HCT116 (cell line): ENCODE measurements around the gene RNF186. TPM values are rescaled to one million over a fixed set of nuclear protein-coding genes. Genes with fewer than 3 reads are reported as not detected.

ENCODE experiments used
- ATAC-seq: fragments of 200-7000 bp; cut with Tn5 transposase; 2 replicates; pipeline ENCODE4 v1.9.1; 2020; ENCODE audit warnings: mild to moderate bottlenecking, moderate library complexity
- BruUV-seq: library from RNA; stranded (reverse); fragments of 400-500 nt; replicated peaks from 2 replicates; lab custom pipeline; 2021; lab: Mats Ljungman, UMichigan
- CTCF ChIA-PET: fragments of 300-600 bp; sonication (Branson Sonifier 250); formaldehyde crosslinking; loops from one replicate; lab custom pipeline; 2021; ENCODE audit warnings: antibody characterized with exemption; lab: Charles Lee
- POLR2A ChIA-PET: fragments of 300-600, 350-600 bp; sonication (Branson Sonifier 250); formaldehyde crosslinking; loops from one replicate; lab custom pipeline; 2021; ENCODE audit warnings: antibody characterized with exemption; lab: Charles Lee
- RAD21 ChIA-PET, 2 experiments: fragments of 300-600 bp; sonication (Branson Sonifier 250); formaldehyde crosslinking; loops; one replicate each; lab custom pipeline; 2023; ENCODE audit warnings: low total read pairs in 2 of 2; ENCODE audit not compliant: uncharacterized antibody in 2 of 2, unreplicated experiment in 2 of 2, low non-redundant PET in 1 of 2; lab: Charles Lee
- DNase-seq: peaks from one replicate; pipeline ENCODE4 v3.0.0-alpha.2; 2010; ENCODE audit warnings: low read depth, low spot score
- H2AFZ ChIP-seq: fragments of 200-600 bp; shearing (Covaris generic), sonication (generic); 2 replicates; pipeline ENCODE4 v1.6.1; 2017; ENCODE audit warnings: low read depth, mixed run types, mixed read lengths, antibody characterized with exemption, low read length; ENCODE audit not compliant: poor library complexity, severe bottlenecking
- H3K27ac ChIP-seq: 2 replicates; pipeline ENCODE4 v1.5.1; 2012; ENCODE audit warnings: low read depth, low read length
- H3K27me3 ChIP-seq: fragments of 200-600 bp; sonication (generic); 2 replicates; pipeline ENCODE4 v1.6.1; 2016; ENCODE audit warnings: mixed run types, low read length, mixed read lengths; ENCODE audit not compliant: insufficient read depth
- H3K36me3 ChIP-seq, 2 experiments: fragments of 200-500 bp in 1 of 2; fragments of 200-600 bp in 1 of 2; sonication (Bioruptor generic) in 1 of 2; sonication (generic) in 1 of 2; 2 replicates each; pipeline versions ENCODE4 v1.5.1 to v1.6.1; 2014 to 2016; ENCODE audit warnings: low read length in 2 of 2, inconsistent platforms in 1 of 2, mixed read lengths in 1 of 2, mixed run types in 1 of 2; ENCODE audit not compliant: insufficient read depth in 2 of 2, control insufficient read depth in 1 of 2
- H3K4me1 ChIP-seq, 2 experiments: fragments of 200-600 bp in 1 of 2; sonication (generic) in 1 of 2; 2 replicates each; pipeline versions ENCODE4 v1.5.1 to v1.6.1; 2012 to 2017; ENCODE audit warnings: low read length in 2 of 2, inconsistent platforms in 1 of 2, mild to moderate bottlenecking in 1 of 2, mixed read lengths in 1 of 2, mixed run types in 1 of 2, moderate library complexity in 1 of 2; ENCODE audit not compliant: insufficient read depth in 2 of 2, control insufficient read depth in 1 of 2
- H3K4me2 ChIP-seq: fragments of 200-600 bp; sonication (generic); 2 replicates; pipeline ENCODE4 v1.6.1; 2017; ENCODE audit warnings: mixed run types, low read length, mixed read lengths
- H3K4me3 ChIP-seq, 2 experiments: fragments of 200-600 bp in 1 of 2; sonication (generic) in 1 of 2; replicated peaks in 1 of 2; 2 replicates each; pipeline ENCODE4 v1.5.1; 2011 to 2016; ENCODE audit warnings: low read length in 2 of 2, control low read depth in 1 of 2, low read depth in 1 of 2, mild to moderate bottlenecking in 1 of 2, mixed read lengths in 1 of 2, mixed run types in 1 of 2
- H3K79me2 ChIP-seq: fragments of 200-600 bp; sonication (generic); 2 replicates; pipeline ENCODE4 v1.6.1; 2017; ENCODE audit warnings: mild to moderate bottlenecking, mixed run types, low read length, moderate library complexity, mixed read lengths; ENCODE audit not compliant: insufficient read depth
- H3K9ac ChIP-seq: fragments of 200-600 bp; sonication (generic); 2 replicates; pipeline ENCODE4 v1.6.1; 2016; ENCODE audit warnings: low read length, mixed read lengths
- H3K9me2 ChIP-seq: fragments of 200-600 bp; sonication (generic), shearing (Covaris generic); 2 replicates; pipeline ENCODE4 v1.6.1; 2017; ENCODE audit warnings: mixed run types, mild to moderate bottlenecking, moderate library complexity; ENCODE audit not compliant: insufficient read depth
- H3K9me3 ChIP-seq, 2 experiments: fragments of 200-500 bp in 1 of 2; fragments of 200-600 bp in 1 of 2; sonication (Bioruptor generic) in 1 of 2; sonication (generic) in 1 of 2; 2 replicates each; pipeline ENCODE4 v1.6.1; 2014 to 2017; ENCODE audit warnings: low read length in 2 of 2, mixed read lengths in 2 of 2, inconsistent platforms in 1 of 2, low read depth in 1 of 2, mild to moderate bottlenecking in 1 of 2, mixed run types in 1 of 2, moderate library complexity in 1 of 2; ENCODE audit not compliant: control insufficient read depth in 1 of 2, insufficient read depth in 1 of 2
- H4K20me1 ChIP-seq: fragments of 200-600 bp; sonication (generic), shearing (Covaris generic); 2 replicates; pipeline ENCODE4 v1.6.1; 2017; ENCODE audit warnings: mixed run types, mild to moderate bottlenecking, moderate library complexity; ENCODE audit not compliant: insufficient read depth
- EZH2 ChIP-seq: fragments of 200-600 bp; sonication (generic); IDR thresholded peaks from 2 replicates; pipeline ENCODE4 v1.6.1; 2017; ENCODE audit warnings: antibody characterized with exemption, mixed run types
- POLR2AphosphoS5 ChIP-seq: IDR thresholded peaks from 2 replicates; pipeline ENCODE4 v1.6.1; 2011; ENCODE audit warnings: mild to moderate bottlenecking, low read depth, low read length, moderate library complexity
- YY1 ChIP-seq: IDR thresholded peaks from 2 replicates; pipeline ENCODE4 v1.6.1; 2011; ENCODE audit warnings: low read length, low read depth, moderate library complexity, mild to moderate bottlenecking; ENCODE audit not compliant: insufficient replicate concordance; ENCODE audit errors: extremely low read depth
- ZFX ChIP-seq: fragments of 450-650 bp; IDR thresholded peaks from 2 replicates; pipeline ENCODE4 v1.6.1; 2017
- intact Hi-C: fragments of 100-400 bp; cut with micrococcal nuclease; formaldehyde crosslinking; loops from 2 replicates; pipeline ENCODE4 v1.10.0; 2022
- total RNA-seq: library from RNA; stranded (reverse); gene quantifications from one replicate; pipeline ENCODE4 v1.2.1, GENCODE V29; 2021; ENCODE audit not compliant: unreplicated experiment
- TF ChIP-seq, protein P1 (sequence below), 3 experiments: fragments of 200-600 bp in 1 of 3; sonication (generic) in 1 of 3; IDR thresholded peaks in 2 of 3; conservative IDR thresholded peaks in 1 of 3; 2 replicates each; pipeline ENCODE4 v1.5.1; 2012 to 2017; ENCODE audit warnings: low read depth in 2 of 3, low read length in 2 of 3, antibody characterized with exemption in 1 of 3, borderline replicate concordance in 1 of 3, control low read depth in 1 of 3, mild to moderate bottlenecking in 1 of 3, mixed read lengths in 1 of 3, mixed run types in 1 of 3, moderate library complexity in 1 of 3; ENCODE audit not compliant: insufficient read depth in 1 of 3
- TF ChIP-seq, protein P2 (sequence below): IDR thresholded peaks from 2 replicates; pipeline ENCODE4 v1.6.1; 2012

The RNF186 gene
- total RNA-seq, 1 experiment from 2014 or later, result not detected

DNA sequence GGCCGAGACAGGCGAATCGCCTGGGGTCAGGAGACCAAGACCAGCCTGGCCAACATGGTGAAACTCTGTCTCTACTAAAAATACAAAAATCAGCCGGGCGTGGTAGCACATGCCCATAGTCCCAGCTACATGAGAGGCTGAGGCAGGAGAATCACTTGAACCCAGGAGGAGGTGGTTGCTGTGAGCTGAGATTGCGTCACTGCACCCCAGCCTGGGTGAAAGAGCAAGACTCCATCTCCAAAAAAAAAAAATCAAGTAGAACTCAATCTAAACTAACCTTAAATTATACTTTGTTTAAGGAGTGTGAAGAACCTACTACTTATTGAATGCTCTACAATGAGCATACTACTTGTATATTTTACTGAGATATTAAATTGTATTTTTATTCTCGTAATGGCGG is 30.5 kb upstream of the RNF186 start:
- ChIA-PET POLR2A (no interaction called here), CTCF (no interaction called here)
- H3K27me3 ChIP-seq, result no peaks in the 10 kb centered on the region

More for the DNA sequence above, 30.5 kb upstream of the RNF186 start:
- Histone ChIP-seq H3K79me2 (no peaks in the 10 kb centered on the region), H3K36me3 (no peaks in the 10 kb centered on the region), H3K9me2 (no peaks in the 10 kb centered on the region), H3K4me2 (no peak overlapping the region), H3K9ac (no peak overlapping the region), H3K4me3 (no peak overlapping the region), H3K4me1 (no peaks in the 10 kb centered on the region), H3K27ac (no peak overlapping the region), H2AFZ (no peak overlapping the region), H4K20me1 (no peaks in the 10 kb centered on the region), H3K9me3 (no peaks in the 10 kb centered on the region)
- no peak for DNase-seq
- no TSS peak for BruUV-seq
- intact Hi-C loops, result no loop called here
- RAD21 ChIA-PET, result no interaction called here
- no peak for ATAC-seq
- TF ChIP-seq ZFX (no peak), EZH2 (no peak), YY1 (no peak), POLR2AphosphoS5 (no peak)
- TF ChIP-seq, protein P1, sequence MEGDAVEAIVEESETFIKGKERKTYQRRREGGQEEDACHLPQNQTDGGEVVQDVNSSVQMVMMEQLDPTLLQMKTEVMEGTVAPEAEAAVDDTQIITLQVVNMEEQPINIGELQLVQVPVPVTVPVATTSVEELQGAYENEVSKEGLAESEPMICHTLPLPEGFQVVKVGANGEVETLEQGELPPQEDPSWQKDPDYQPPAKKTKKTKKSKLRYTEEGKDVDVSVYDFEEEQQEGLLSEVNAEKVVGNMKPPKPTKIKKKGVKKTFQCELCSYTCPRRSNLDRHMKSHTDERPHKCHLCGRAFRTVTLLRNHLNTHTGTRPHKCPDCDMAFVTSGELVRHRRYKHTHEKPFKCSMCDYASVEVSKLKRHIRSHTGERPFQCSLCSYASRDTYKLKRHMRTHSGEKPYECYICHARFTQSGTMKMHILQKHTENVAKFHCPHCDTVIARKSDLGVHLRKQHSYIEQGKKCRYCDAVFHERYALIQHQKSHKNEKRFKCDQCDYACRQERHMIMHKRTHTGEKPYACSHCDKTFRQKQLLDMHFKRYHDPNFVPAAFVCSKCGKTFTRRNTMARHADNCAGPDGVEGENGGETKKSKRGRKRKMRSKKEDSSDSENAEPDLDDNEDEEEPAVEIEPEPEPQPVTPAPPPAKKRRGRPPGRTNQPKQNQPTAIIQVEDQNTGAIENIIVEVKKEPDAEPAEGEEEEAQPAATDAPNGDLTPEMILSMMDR (IDR thresholded peaks at IDR 0.05 in 2 of 3, conservative IDR thresholded peaks at IDR 0.05 in 1 of 3; ENCODE audit: borderline replicate concordance in 1 of 3, insufficient read depth in 1 of 3, low read depth in 2 of 3, low read length in 2 of 3), result no peak
- TF ChIP-seq, protein P2, sequence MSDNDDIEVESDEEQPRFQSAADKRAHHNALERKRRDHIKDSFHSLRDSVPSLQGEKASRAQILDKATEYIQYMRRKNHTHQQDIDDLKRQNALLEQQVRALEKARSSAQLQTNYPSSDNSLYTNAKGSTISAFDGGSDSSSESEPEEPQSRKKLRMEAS, result no peak
